Measurements from ENCODE around the gene ETNPPL. TPM values are rescaled to one million over a fixed set of nuclear protein-coding genes. Genes with fewer than 3 reads are reported as not detected.

ETNPPL gene
- total RNA-seq, 4 donors from 2014 or later: not detected

GRCh38 chr4:108796173-108796572, 33.3 kb upstream of the ETNPPL start:
- no peaks in the 10 kb centered on the region for H3K36me3 ChIP-seq
- H3K27ac ChIP-seq: no peak overlapping the region
- no peaks in the 10 kb centered on the region for H3K27me3 ChIP-seq
- no peaks in the 10 kb centered on the region for H3K9me3 ChIP-seq
- no peak for TF ChIP-seq CTCF (IDR thresholded peaks at IDR 0.05)
- TF ChIP-seq POLR2A (IDR thresholded peaks at IDR 0.05): no peak
- H3K4me1 ChIP-seq: no peaks in the 10 kb centered on the region
- DNase-seq: no peak
- no peak overlapping the region for H3K4me3 ChIP-seq

GRCh38 chr4:108795733-108796132, 32.9 kb upstream of the ETNPPL start:
- H3K4me3 ChIP-seq: no peak overlapping the region
- H3K27me3 ChIP-seq: no peaks in the 10 kb centered on the region
- no peak for TF ChIP-seq CTCF (IDR thresholded peaks at IDR 0.05)
- TF ChIP-seq POLR2A (IDR thresholded peaks at IDR 0.05): no peak
- H3K27ac ChIP-seq: no peak overlapping the region
- no peaks in the 10 kb centered on the region for H3K9me3 ChIP-seq
- no peak for DNase-seq
- H3K36me3 ChIP-seq: no peaks in the 10 kb centered on the region
- H3K4me1 ChIP-seq: no peaks in the 10 kb centered on the region

- no peak for DNase-seq
Observed at GRCh38 chr4:108794136-108794535, 31.3 kb upstream of the ETNPPL start.

GRCh38 chr4:108793415-108793814, 30.6 kb upstream of the ETNPPL start:
- Histone ChIP-seq H3K4me1 (no peaks in the 10 kb centered on the region), H3K9me3 (no peaks in the 10 kb centered on the region), H3K27me3 (no peaks in the 10 kb centered on the region), H3K4me3 (no peak overlapping the region), H3K27ac (no peak overlapping the region), H3K36me3 (no peaks in the 10 kb centered on the region)
- no peak for DNase-seq
- no peak for TF ChIP-seq POLR2A (IDR thresholded peaks at IDR 0.05)
- no peak for TF ChIP-seq CTCF (IDR thresholded peaks at IDR 0.05)

More at GRCh38 chr4:108794136-108794535, 31.3 kb upstream of the ETNPPL start:
- no peaks in the 10 kb centered on the region for H3K9me3 ChIP-seq
- TF ChIP-seq POLR2A (IDR thresholded peaks at IDR 0.05): no peak
- TF ChIP-seq CTCF (IDR thresholded peaks at IDR 0.05): no peak
- H3K4me1 ChIP-seq: no peaks in the 10 kb centered on the region
- H3K4me3 ChIP-seq: no peak overlapping the region
- H3K27ac ChIP-seq: no peak overlapping the region
- H3K27me3 ChIP-seq: no peaks in the 10 kb centered on the region
- H3K36me3 ChIP-seq: no peaks in the 10 kb centered on the region

- TF ChIP-seq CTCF (IDR thresholded peaks at IDR 0.05) (no peak), POLR2A (IDR thresholded peaks at IDR 0.05) (no peak)
- H3K36me3 ChIP-seq: no peaks in the 10 kb centered on the region
- H3K4me3 ChIP-seq: no peak overlapping the region
- no peaks in the 10 kb centered on the region for H3K9me3 ChIP-seq
- H3K4me1 ChIP-seq: no peaks in the 10 kb centered on the region
- no peak for DNase-seq
- no peaks in the 10 kb centered on the region for H3K27me3 ChIP-seq
- H3K27ac ChIP-seq: no peak overlapping the region
Observed at GRCh38 chr4:108788731-108789130, 25.9 kb upstream of the ETNPPL start.

GRCh38 chr4:108787724-108788123, 24.9 kb upstream of the ETNPPL start:
- Histone ChIP-seq H3K4me3 (no peak overlapping the region), H3K9me3 (no peaks in the 10 kb centered on the region), H3K36me3 (no peaks in the 10 kb centered on the region)

More at GRCh38 chr4:108787724-108788123, 24.9 kb upstream of the ETNPPL start:
- TF ChIP-seq POLR2A (IDR thresholded peaks at IDR 0.05): no peak
- no peak for TF ChIP-seq CTCF (IDR thresholded peaks at IDR 0.05)
- no peaks in the 10 kb centered on the region for H3K4me1 ChIP-seq
- DNase-seq: no peak
- H3K27ac ChIP-seq: no peak overlapping the region
- H3K27me3 ChIP-seq: no peaks in the 10 kb centered on the region

Measured in Peyer's patch (tissue), 4 donors.